ENCODE results near the gene GRB7. TPM values are rescaled to one million over a fixed set of nuclear protein-coding genes. Genes with fewer than 3 reads are reported as not detected.

Gene GRB7
- total RNA-seq, 3 donors from 2014 or later = 27.9 to 69.2 TPM; not detected in 1

- Histone ChIP-seq H3K4me3 (peak overlapping the region; percentile 78 to 97 (median 87)), H3K27ac (peak overlapping the region; percentile 94 to 98), H3K9me3 (no peaks in the 10 kb centered on the region), H3K4me1 (peaks cover 4 to 29% of the 10 kb centered on the region in 2 donors), H3K27me3 (no peaks in the 10 kb centered on the region), H3K36me3 (no peaks in the 10 kb centered on the region)
- TF ChIP-seq POLR2AphosphoS5 (IDR thresholded peaks at IDR 0.05) = no peak
- no peak for TF ChIP-seq CTCF (IDR thresholded peaks at IDR 0.05)
- TF ChIP-seq POLR2A (IDR thresholded peaks at IDR 0.05) = no peak
- intact Hi-C loops (cut with DNase I; ENCODE audit: low total_unique reads) = no loop called here
- DNase-seq (ENCODE audit: low spot score in 2 of 2) = peak in 1 of 2 donors; percentile 34
Measured at GRCh38 chr17:39701012-39701783, 36.5 kb upstream of the GRB7 start.

DNA sequence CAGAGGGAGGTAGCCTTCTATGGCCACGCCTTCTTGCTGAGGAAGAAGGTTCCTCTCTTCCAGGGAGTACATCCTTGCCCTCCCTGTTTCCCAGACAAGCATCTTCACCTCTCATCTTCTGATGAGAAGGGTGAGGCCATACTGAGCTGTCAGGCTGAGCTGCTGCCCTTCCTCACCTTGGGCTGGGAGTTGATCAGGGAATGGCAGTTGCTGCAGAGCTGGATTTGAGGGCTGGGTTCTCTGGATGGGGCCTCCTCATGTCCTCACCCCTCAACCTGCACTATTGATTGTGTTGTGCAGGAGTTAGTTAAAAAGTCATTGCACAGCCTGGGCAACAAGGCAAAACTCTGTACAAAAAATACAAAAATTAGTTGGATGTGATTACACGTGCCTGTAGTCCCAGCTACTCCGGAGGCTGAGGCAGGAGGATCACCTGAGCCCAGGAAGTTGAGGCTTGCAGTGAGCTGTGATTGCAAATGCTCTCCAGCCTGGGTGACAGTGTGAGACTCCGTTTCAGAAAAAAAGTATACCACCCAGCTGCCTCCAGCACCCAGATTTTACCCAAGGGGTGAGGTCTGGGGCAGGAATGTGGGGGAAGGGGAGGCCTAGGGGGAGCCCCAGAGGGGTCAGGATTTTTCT, 35.8 kb upstream of the GRB7 start:
- no peaks in the 10 kb centered on the region for H3K9me3 ChIP-seq
- peaks cover 4 to 36% of the 10 kb centered on the region in 2 donors for H3K4me1 ChIP-seq
- intact Hi-C loops (cut with DNase I; ENCODE audit: low total_unique reads) = no loop called here
- no peak for DNase-seq (ENCODE audit: low spot score in 2 of 2)
- peak overlapping the region; percentile 94 to 98 for H3K27ac ChIP-seq
- no peaks in the 10 kb centered on the region for H3K36me3 ChIP-seq
- peak overlapping the region in 2 of 3 donors; percentile 78 to 97 for H3K4me3 ChIP-seq
- TF ChIP-seq POLR2A (IDR thresholded peaks at IDR 0.05) = no peak
- no peak for TF ChIP-seq CTCF (IDR thresholded peaks at IDR 0.05)
- TF ChIP-seq POLR2AphosphoS5 (IDR thresholded peaks at IDR 0.05) = no peak
- no peaks in the 10 kb centered on the region for H3K27me3 ChIP-seq

GRCh38 chr17:39702901-39703893, 34.5 kb upstream of the GRB7 start:
- peak; percentile 70 to 71 for DNase-seq (ENCODE audit: low spot score in 2 of 2)
- no peaks in the 10 kb centered on the region for H3K9me3 ChIP-seq
- TF ChIP-seq CTCF (IDR thresholded peaks at IDR 0.05) (no peak), POLR2AphosphoS5 (IDR thresholded peaks at IDR 0.05) (peak in 1 of 3 donors; percentile 27), POLR2A (IDR thresholded peaks at IDR 0.05) (no peak)
- intact Hi-C loops (cut with DNase I; ENCODE audit: low total_unique reads) = no loop called here
- peak overlapping the region in 1 of 3 donors; percentile 39 for H3K4me3 ChIP-seq
- no peaks in the 10 kb centered on the region for H3K36me3 ChIP-seq
- peaks cover 4 to 46% of the 10 kb centered on the region in 2 donors for H3K4me1 ChIP-seq
- H3K27ac ChIP-seq = peak overlapping the region; percentile 93 to 98
- H3K27me3 ChIP-seq = no peaks in the 10 kb centered on the region

DNA sequence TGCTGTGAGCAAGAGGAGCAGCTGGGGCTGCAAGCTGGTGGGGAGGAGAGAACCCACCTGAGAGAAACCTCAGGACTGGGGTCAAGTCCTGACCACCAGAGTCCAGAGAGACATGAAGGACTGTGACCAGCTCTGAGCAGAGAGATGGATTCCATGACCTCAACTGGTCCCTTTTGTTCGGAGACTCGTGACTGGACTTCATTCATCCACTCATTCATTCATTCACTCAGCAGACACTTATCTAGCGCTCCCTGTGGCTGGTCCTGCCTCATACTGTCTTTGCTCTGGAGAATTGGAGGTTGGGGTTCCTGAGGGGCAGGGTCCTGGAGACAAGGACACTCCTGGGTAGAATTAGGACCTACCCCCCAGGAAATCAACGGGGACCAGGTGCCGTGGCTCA, 33.8 kb upstream of the GRB7 start:
- no peak for DNase-seq (ENCODE audit: low spot score in 2 of 2)
- H3K9me3 ChIP-seq = no peaks in the 10 kb centered on the region
- peaks cover 4% of the 10 kb centered on the region for H3K36me3 ChIP-seq
- no peak overlapping the region for H3K4me3 ChIP-seq
- peaks cover 4 to 49% of the 10 kb centered on the region in 2 donors for H3K4me1 ChIP-seq
- H3K27me3 ChIP-seq = no peaks in the 10 kb centered on the region
- intact Hi-C loops (cut with DNase I; ENCODE audit: low total_unique reads) = no loop called here
- TF ChIP-seq CTCF (IDR thresholded peaks at IDR 0.05) (no peak), POLR2AphosphoS5 (IDR thresholded peaks at IDR 0.05) (no peak), POLR2A (IDR thresholded peaks at IDR 0.05) (no peak)
- peak overlapping the region; percentile 93 to 98 for H3K27ac ChIP-seq
